Activated T-cell treated with anti-CD3 and anti-CD28 coated beads, Interleukin-2, amount 50 U/mL, for 24 hours (primary cell): ENCODE data around the gene ZHX3.
A peak's percentile ranks its signal among the peaks of the same experiment; 100 is the strongest.

Source experiments
- DNase-seq: peaks from one replicate; pipeline ENCODE4 v3.0.0-alpha.2; 2020
- H3K27ac Mint-ChIP-seq: 2 replicates; pipeline ENCODE4 v1.8.0; 2020; ENCODE audit warnings: mild to moderate bottlenecking, mixed read lengths
- H3K27me3 Mint-ChIP-seq: 2 replicates; pipeline ENCODE4 v1.8.0; 2020; ENCODE audit warnings: mixed read lengths
- H3K36me3 Mint-ChIP-seq: 2 replicates; pipeline ENCODE4 v1.8.0; 2020; ENCODE audit warnings: low read depth, mixed read lengths
- H3K4me1 Mint-ChIP-seq: 2 replicates; pipeline ENCODE4 v1.8.0; 2020; ENCODE audit warnings: low read depth, mixed read lengths
- H3K4me3 Mint-ChIP-seq: 2 replicates; pipeline ENCODE4 v1.8.0; 2020; ENCODE audit warnings: mild to moderate bottlenecking, moderate library complexity, mixed read lengths
- H3K9me3 Mint-ChIP-seq: 2 replicates; pipeline ENCODE4 v1.8.0; 2020; ENCODE audit warnings: mixed read lengths

The ZHX3 gene

DNA sequence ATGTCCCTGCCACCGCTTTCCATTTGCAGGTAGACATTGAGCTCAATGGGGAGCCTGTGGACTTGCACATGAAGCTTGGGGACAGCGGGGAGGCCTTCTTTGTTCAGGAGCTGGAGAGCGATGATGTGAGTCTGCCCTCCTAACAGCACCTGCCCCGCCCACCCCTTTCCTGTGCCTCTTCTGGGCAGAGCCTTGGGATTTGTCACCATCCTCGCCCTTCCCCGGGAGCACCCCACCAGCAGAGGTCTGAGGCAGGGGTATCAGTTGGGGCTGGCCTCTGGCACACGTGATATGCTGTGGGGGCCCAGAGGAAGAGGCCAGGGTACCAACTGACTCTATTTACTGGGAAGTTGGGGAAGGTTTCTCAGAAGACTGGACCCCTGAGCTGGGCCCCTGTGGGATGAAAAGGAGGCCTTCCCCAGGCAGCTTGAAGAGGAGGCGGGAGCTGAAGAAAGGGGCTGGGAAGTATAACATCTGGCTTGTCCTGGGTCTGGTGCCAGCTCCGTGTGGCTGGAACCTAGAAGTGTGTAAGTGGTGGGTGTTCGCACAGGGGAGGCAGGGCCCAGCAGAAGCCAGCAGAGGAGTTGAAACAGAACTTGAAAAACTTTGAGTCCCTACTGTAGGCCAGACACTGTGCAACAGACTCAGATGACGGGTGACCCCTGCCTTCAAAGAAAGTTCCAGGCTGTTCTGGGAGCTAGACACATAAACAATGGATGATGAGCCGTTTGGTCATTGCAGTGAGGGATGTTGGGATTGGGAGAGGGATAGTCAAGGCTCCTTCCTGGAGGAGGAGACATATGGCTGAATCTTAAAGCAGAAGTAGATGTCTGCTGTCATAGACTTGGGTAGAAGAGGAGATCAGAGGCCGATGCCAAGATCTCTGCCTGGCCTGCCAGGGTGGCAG lies 30.2 kb upstream of the ZHX3 start:
- H3K36me3 Mint-ChIP-seq = no peaks in the 10 kb centered on the region

DNA sequence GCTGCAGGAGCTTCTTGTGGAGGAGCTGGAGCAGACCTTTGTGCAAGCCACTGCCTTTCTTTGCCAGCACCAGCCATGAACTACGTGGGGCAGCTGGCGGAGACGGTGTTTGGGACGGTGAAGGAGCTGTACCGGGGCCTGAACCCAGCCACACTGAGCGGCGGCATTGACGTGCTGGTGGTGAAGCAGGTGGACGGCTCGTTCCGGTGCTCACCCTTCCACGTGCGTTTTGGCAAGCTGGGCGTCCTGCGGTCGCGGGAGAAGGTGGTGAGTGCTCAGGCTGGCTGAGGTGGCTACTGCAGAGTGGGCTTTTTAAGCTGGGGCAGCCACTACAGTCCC lies 28.2 kb upstream of the ZHX3 start:
- H3K4me1 Mint-ChIP-seq = no peaks in the 10 kb centered on the region
- no peaks in the 10 kb centered on the region for H3K36me3 Mint-ChIP-seq
- no peak for DNase-seq
- H3K4me3 Mint-ChIP-seq = no peak overlapping the region
- H3K9me3 Mint-ChIP-seq = no peaks in the 10 kb centered on the region
- H3K27ac Mint-ChIP-seq = no peak overlapping the region
- no peaks in the 10 kb centered on the region for H3K27me3 Mint-ChIP-seq

More for the DNA sequence above, 30.2 kb upstream of the ZHX3 start:
- DNase-seq = no peak
- Mint-ChIP-seq H3K4me3 (no peak overlapping the region), H3K9me3 (no peaks in the 10 kb centered on the region), H3K27me3 (no peaks in the 10 kb centered on the region), H3K4me1 (no peaks in the 10 kb centered on the region), H3K27ac (no peak overlapping the region)

DNA sequence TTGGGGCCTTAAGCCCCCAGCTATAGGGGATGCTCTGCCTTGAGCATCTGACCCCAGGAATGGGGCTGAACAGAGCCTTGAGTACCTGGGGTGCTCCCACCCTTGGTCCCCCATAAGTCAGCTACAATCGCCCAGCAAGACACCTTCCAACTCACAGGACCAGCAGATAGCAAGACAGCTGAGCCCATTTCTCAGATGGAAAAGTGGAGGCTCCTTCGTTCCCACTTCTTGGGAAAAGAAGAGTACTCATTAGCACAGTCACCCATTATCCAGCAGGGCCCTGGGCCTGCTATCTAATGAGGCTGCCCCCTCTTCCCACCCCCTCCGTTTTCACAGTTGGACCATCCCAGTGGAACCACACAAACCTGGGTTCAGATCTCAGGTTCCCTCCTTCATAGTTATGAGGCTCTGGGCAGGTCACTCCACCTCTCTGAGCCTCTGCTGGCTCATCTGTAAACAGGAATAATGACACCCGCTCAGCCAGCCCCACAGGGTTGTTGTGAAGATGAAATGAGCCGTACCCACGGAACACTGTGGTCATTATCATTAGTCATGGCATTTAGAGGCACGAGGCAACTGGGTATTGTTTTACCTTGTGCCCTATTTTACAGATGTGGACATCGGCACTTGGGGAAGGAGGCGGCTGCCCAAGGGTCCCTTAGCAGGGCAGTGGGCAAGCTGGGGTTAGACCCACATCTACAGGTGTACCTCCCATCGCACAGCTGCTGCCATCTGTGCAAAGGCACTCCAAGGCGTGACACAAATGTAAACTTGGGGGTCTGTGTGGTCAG lies 27.6 kb upstream of the ZHX3 start:
- no peaks in the 10 kb centered on the region for H3K27me3 Mint-ChIP-seq
- H3K9me3 Mint-ChIP-seq = no peaks in the 10 kb centered on the region
- H3K36me3 Mint-ChIP-seq = no peaks in the 10 kb centered on the region
- peaks cover 4% of the 10 kb centered on the region for H3K4me1 Mint-ChIP-seq
- no peak overlapping the region for H3K4me3 Mint-ChIP-seq
- no peak for DNase-seq
- no peak overlapping the region for H3K27ac Mint-ChIP-seq

DNA sequence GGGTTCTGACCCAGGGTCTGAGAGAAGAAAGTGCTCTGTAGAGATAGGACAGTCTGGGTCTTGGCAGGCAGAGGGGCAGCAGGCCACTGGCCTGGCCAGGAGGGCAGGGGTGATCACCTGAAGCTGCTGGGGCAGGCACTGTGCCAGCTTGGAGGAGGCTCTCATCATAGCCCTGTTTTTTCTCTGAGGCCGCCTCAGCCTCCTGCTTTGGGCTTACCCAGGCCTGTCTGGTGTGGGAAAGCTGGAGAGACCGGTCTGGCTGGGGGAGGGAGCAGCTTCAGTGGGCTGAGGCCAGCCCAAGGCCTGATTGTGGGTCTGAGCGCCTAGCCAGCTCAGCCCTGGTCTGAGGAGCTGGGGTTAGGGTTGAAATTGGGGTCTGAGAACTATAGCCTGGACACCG lies 26.9 kb upstream of the ZHX3 start:
- peaks cover 6% of the 10 kb centered on the region for H3K4me1 Mint-ChIP-seq
- H3K27me3 Mint-ChIP-seq = peaks cover 1% of the 10 kb centered on the region
- H3K9me3 Mint-ChIP-seq = no peaks in the 10 kb centered on the region
- no peaks in the 10 kb centered on the region for H3K36me3 Mint-ChIP-seq
- H3K27ac Mint-ChIP-seq = no peak overlapping the region
- no peak overlapping the region for H3K4me3 Mint-ChIP-seq
- DNase-seq = no peak

DNA sequence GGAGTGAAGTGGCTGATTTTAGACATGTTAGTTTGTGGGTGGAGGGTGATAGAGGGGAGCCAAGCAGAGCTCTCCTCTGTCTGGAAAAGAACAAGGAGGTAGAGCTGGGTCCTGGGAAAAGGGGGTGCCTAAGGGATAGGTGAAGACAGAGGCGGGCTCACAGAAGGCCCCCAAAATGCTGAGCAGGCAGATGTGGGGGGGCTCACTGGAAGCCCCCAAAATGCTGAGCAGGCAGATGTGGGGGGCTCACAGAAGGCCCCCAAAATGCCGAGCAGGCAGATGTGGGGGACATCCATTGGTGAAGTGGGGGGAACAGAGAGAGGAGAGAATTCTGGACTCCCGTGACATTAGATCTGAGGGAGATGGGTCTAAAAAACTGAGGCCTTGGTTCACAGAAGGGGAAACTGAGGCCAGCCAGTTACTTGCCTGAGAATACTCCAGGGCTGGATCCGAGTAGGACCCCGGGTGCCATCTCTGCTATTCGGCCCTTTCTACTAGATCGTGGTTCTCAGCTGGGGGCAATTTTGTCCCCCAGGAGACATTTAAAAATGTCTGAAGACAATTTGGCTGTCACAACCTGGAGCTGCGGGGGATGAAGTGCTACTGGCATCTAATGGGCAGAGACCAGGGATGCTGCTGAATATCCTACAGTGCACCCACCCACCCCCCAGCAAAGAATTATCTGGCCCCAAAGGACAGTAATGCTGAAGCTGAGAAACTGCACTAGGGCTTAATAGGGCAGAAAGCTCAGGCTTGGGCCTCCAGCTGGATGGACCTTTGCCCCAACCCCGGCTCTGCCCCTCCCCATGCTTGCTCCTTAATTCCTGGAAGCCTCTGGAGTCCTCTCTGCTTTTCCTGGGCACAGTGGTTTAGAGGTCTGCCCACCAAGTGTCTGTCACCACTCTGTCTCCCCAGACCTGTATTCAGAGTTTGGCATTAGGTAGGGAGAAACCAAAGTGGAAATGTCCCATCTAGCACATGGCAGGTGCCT lies 25.2 kb upstream of the ZHX3 start:
- Mint-ChIP-seq H3K4me1 (peaks cover 6% of the 10 kb centered on the region), H3K27ac (no peak overlapping the region), H3K36me3 (no peaks in the 10 kb centered on the region), H3K9me3 (no peaks in the 10 kb centered on the region), H3K27me3 (peaks cover 6% of the 10 kb centered on the region), H3K4me3 (no peak overlapping the region)
- no peak for DNase-seq

DNA sequence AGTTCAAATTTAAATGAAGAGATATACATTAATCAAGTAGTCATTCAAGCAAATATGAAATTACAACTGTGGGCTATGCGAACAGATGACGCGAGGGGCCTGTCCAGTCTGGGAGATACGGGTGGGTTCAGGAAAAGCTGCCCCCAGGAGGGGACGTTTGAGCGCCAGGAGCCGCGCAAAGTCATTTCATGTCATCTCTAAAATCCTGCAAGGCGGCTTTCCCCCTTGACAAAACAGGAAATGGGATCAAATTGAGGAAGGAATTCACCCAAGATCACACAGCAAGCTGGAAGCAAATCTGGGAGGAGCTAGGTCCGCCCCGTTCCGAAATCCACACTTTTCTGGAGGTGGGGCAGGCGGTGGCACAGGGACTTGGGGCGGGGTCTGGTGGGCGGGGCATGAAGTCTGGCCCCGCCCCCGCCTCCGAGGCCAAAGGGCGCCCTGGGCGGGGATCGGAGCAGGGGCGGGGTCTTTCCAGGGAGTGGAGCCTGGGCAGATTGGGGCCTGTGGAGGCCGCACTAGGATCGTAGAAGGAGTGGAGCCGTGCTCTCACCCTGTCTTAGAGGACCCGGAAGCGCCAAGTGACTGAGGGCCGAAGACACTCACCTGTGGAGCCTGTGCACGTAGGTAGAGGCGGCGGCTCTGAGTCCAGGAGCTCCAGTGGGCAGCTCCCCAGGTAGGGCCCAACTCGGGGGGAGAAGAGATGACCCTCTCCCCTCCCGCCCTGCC lies 23.0 kb upstream of the ZHX3 start, which contains the start of gene LPIN3:
LPIN3 (plus strand) TSS at position 495 of the 729 bp plus-strand sequence. CDS start 4,983 bp downstream, outside the sequence.
- DNase-seq = peak; percentile 72
- Mint-ChIP-seq H3K27me3 (peaks cover 6% of the 10 kb centered on the region), H3K9me3 (no peaks in the 10 kb centered on the region), H3K4me1 (peaks cover 6% of the 10 kb centered on the region), H3K4me3 (peak within 1 kb of the TSS; percentile 72), H3K27ac (peak within 1 kb of the TSS; percentile 38), H3K36me3 (no peaks in the 10 kb centered on the region)

DNA sequence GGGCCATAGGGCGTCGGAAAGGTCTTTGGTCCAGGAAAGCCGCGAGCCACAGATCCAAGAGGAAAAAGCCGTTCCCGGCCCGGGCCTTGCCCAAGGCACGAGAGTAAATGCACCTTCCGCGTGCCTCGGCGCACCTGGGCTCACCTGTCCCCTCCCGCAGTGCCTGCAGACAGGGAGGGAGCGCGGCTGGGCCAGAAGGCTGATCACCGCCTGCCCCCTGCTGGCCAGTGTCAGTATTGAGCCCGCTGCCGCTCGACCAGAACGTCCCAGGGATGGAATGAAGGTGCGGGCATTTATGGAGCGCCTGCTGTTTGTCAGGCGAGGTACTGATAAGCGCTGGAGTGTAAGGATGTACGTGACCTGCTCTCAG lies 22.4 kb upstream of the ZHX3 start:
- Mint-ChIP-seq H3K9me3 (no peaks in the 10 kb centered on the region), H3K4me1 (peaks cover 6% of the 10 kb centered on the region), H3K27me3 (peaks cover 6% of the 10 kb centered on the region), H3K36me3 (no peaks in the 10 kb centered on the region), H3K4me3 (peak overlapping the region; percentile 72), H3K27ac (peak overlapping the region; percentile 38)
- peak; percentile 92 for DNase-seq

DNA sequence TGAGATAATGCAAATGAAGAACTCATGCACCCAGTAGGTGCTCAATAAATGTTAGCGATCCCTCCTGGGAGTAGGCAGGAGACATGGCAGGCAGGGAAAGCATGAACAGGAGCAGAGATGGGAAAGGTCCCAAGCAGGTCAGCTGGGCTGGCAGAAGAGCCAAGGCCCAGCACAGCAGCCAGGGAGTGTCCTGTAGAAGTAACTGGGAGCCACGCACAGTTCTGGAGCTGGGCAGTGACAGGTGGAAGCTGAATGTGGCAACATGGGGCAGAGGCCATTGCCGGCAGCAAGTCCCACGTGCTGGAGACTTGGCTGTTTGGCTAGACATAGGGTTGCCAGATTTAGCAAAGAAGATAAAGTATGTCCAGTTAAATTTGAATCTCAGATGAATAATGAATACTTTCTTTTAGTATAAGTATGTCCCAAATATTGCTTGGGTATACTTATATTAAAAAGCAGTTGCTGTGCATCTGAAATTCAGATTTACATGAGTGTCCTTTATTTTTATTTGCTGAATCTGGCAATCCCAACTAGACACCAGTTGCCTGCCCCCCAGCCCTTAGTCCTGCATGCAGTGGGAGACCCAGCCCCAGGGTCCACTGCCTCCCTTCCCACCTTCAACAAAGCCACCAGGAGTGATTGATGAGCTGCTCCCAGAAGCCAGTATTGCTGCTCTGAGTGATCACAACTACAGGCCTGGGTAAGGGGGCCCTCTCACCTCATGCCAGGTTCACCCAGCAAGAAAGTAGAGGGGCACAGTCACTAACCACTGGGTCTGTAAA lies 19.4 kb upstream of the ZHX3 start:
- Mint-ChIP-seq H3K27me3 (peaks cover 6% of the 10 kb centered on the region), H3K4me1 (peaks cover 6% of the 10 kb centered on the region), H3K9me3 (no peaks in the 10 kb centered on the region), H3K36me3 (no peaks in the 10 kb centered on the region), H3K4me3 (no peak overlapping the region), H3K27ac (no peak overlapping the region)
- DNase-seq = no peak

DNA sequence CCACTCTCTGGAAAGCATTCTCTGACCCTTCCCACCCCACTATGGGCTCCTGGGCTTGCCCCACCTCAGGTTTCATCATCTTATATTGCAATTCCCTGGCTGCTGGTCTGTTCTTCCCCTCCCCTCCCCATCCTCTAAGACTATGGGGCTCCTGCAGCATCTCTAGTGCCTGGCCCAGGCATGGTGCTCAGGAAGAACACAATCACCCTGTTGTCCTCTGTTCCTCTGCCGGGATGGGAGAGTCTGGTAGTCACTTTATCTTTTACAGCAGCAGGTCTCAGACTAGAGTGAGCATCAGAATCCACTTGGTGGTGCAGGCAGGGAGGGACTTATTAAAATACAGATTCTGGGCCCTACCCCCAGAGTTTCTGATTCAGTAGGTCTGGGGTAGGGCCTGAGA lies 18.1 kb upstream of the ZHX3 start:
- Mint-ChIP-seq H3K4me1 (peaks cover 6% of the 10 kb centered on the region), H3K27me3 (peaks cover 6% of the 10 kb centered on the region), H3K36me3 (no peaks in the 10 kb centered on the region), H3K4me3 (no peak overlapping the region), H3K27ac (no peak overlapping the region), H3K9me3 (no peaks in the 10 kb centered on the region)
- no peak for DNase-seq

DNA sequence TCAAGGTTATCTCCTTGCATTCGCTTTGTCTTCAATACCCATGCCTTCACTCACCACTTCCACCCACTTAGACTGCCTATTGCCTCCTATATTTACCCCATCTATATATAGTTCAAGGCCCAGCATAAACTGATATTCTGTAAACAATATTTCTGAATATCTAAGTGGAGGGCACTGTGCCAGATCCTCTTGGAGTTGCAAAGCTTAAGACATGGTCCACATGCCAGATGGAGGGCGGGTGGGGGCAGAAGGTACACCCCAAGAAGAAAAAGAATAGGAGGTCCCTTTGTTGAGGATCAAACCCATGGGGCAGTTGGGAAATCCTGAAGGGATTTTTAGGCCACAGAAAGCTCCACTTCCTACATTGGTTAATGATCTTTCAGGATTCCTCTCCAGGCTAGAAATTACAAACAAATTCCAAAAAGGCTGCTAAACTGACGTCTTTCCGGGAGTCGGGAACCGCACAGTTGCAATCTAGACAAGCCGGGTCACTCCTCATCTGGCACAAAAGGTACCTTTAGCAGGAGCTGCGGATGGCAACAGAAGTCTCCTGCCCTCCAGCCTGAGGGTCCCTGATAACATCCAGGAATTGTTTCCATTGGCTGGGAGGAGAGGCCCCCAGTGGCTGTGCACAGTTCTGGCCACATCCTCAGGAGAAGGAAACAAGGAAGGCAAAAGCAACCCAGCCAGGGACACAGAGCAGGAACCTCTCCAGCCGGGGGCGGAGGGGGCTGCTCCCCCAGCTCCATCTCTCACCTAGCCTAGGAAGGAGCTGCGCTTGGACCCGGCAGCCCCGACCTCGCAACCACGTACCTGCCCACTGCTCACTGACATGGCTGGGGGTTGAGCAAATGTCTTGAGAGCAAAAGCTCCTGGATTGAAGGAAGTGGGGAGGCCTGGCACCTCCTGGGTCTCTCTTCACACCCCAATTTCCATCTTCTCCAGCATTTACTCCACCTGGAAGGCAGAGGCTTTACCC lies 17.2 kb upstream of the ZHX3 start:
- H3K27ac Mint-ChIP-seq = no peak overlapping the region
- no peaks in the 10 kb centered on the region for H3K36me3 Mint-ChIP-seq
- DNase-seq = no peak
- H3K4me3 Mint-ChIP-seq = no peak overlapping the region
- no peaks in the 10 kb centered on the region for H3K9me3 Mint-ChIP-seq
- peaks cover 6% of the 10 kb centered on the region for H3K27me3 Mint-ChIP-seq
- peaks cover 5% of the 10 kb centered on the region for H3K4me1 Mint-ChIP-seq

DNA sequence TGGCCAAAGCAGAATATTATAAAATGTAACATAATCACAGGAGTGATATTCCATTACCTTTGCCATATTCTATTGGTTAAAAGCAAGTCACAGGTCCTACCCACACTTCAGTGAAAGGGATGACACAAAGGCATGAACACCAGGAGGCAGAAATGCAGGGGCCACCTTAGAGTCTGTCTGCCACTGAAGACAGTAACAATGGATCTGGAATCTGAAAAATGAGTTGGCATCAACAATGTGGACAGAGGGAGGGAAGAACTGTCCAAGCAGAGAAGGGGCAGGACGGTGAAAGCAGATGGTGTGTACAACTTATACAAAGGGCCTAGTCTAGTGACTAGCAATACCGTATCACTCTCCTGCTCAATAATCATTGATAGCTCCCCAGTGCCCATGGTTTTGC lies 16.5 kb upstream of the ZHX3 start:
- H3K27me3 Mint-ChIP-seq = peaks cover 4% of the 10 kb centered on the region
- H3K36me3 Mint-ChIP-seq = no peaks in the 10 kb centered on the region
- DNase-seq = no peak
- no peaks in the 10 kb centered on the region for H3K9me3 Mint-ChIP-seq
- H3K4me3 Mint-ChIP-seq = no peak overlapping the region
- H3K27ac Mint-ChIP-seq = no peak overlapping the region
- H3K4me1 Mint-ChIP-seq = peaks cover 11% of the 10 kb centered on the region

DNA sequence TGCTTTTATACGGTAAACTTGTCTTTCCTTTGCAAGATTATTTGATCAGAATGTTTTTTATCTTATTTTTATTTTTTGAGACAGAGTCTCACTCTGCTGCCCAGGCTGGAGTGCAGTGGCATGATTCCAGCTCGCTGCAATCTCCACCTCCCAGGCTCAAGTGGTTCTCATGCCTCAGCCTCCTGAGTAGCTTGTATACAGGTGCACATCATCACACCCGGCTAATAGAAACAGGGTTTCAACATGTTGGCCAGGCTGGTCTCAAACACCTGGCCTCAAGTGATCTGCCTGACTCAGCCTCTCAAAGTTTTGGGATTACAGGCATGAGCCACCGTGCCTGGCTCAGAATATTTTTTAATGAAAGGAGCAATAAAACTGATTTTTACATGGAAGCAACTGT lies 14.2 kb upstream of the ZHX3 start:
- Mint-ChIP-seq H3K36me3 (no peaks in the 10 kb centered on the region), H3K4me3 (no peak overlapping the region), H3K4me1 (peaks cover 13% of the 10 kb centered on the region), H3K27ac (no peak overlapping the region), H3K9me3 (no peaks in the 10 kb centered on the region), H3K27me3 (no peaks in the 10 kb centered on the region)
- no peak for DNase-seq
